Endothelial cell of umbilical vein (primary cell): ENCODE measurements around the gene EPN2.

Source experiments
- CTCF ChIP-seq, 2 donors: IDR thresholded peaks; 1 replicate in 1 of 2; 2 replicates in 1 of 2; pipeline ENCODE4 v1.5.1; 2011; ENCODE audit warnings: low read length in 2 of 2, mild to moderate bottlenecking in 2 of 2, moderate library complexity in 2 of 2, control low read depth in 1 of 2, inconsistent platforms in 1 of 2, low read depth in 1 of 2; ENCODE audit not compliant: insufficient read depth in 1 of 2; ENCODE audit errors: extremely low read depth in 1 of 2
- EZH2 ChIP-seq: IDR thresholded peaks from 2 replicates; pipeline ENCODE4 v1.6.1; 2012; ENCODE audit warnings: borderline replicate concordance, low read depth, mild to moderate bottlenecking, moderate library complexity, low read length, inconsistent platforms; ENCODE audit not compliant: severe bottlenecking
- MAX ChIP-seq: IDR thresholded peaks from 2 replicates; pipeline ENCODE4 v1.6.1; 2011; ENCODE audit not compliant: insufficient read depth, insufficient read length
- POLR2A ChIP-seq: IDR thresholded peaks from 2 replicates; pipeline ENCODE4 v1.6.1; 2012; ENCODE audit warnings: low read depth, mild to moderate bottlenecking, control low read depth, low read length

GRCh38 chr17:19313066-19313745 is 76.0 kb downstream of the EPN2 start:
- no peak for TF ChIP-seq POLR2A
- no peak for TF ChIP-seq CTCF (IDR thresholded peaks at IDR 0.05; ENCODE audit: extremely low read depth in 1 of 2, insufficient read depth in 1 of 2, low read depth in 1 of 2, low read length in 2 of 2)
- no peak for TF ChIP-seq MAX
- no peak for TF ChIP-seq EZH2
